Epithelial cell of esophagus (primary cell): Measurements from ENCODE around the gene RAP1B.
A peak's percentile ranks its signal among the peaks of the same experiment; 100 is the strongest.
"Not testable (repeated sequence)": the region's sequence is repeated elsewhere in the genome, so short reads cannot be mapped to it uniquely, and the experiment has no call there.

Experiments
- DNase-seq: peaks from one replicate; pipeline ENCODE4 v3.0.0; 2010; ENCODE audit warnings: low read depth
- H3K4me3 ChIP-seq: 2 replicates; pipeline ENCODE4 v1.5.1; 2011; ENCODE audit warnings: mild to moderate bottlenecking, low read length, control low read depth
- TF ChIP-seq, protein P1 (sequence below): IDR thresholded peaks from 2 replicates; pipeline ENCODE4 v1.5.1; 2011; ENCODE audit warnings: low read depth, mild to moderate bottlenecking, low read length, control low read depth, inconsistent platforms; ENCODE audit not compliant: insufficient read depth; ENCODE audit errors: missing control alignments

RAP1B gene

GRCh38 chr12:68631227-68631626, 20.5 kb downstream of the RAP1B start:
- no peak for DNase-seq

DNA sequence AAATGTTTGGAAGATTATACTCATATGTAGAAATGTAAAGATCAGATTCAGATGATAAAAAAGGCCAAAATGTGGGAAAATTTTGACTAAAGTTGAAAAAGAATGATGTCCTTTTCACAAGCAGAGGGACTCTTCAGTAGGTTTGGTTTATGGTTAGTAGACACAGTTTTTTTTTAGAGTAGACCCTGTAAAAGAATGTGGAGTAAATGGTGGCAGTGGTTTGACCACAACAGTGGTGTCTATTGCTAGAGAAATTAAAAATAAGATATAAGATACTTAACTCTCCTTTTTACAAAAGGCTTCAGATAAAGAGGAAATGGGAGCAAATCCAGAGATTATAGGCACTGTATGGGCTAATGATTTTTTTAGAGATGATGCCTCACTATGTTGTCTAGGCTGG, 21.8 kb downstream of the RAP1B start:
- no peak for DNase-seq
- H3K4me3 ChIP-seq: no peak overlapping the region

More at GRCh38 chr12:68631227-68631626, 20.5 kb downstream of the RAP1B start:
- H3K4me3 ChIP-seq: no peak overlapping the region
- TF ChIP-seq, protein P1, sequence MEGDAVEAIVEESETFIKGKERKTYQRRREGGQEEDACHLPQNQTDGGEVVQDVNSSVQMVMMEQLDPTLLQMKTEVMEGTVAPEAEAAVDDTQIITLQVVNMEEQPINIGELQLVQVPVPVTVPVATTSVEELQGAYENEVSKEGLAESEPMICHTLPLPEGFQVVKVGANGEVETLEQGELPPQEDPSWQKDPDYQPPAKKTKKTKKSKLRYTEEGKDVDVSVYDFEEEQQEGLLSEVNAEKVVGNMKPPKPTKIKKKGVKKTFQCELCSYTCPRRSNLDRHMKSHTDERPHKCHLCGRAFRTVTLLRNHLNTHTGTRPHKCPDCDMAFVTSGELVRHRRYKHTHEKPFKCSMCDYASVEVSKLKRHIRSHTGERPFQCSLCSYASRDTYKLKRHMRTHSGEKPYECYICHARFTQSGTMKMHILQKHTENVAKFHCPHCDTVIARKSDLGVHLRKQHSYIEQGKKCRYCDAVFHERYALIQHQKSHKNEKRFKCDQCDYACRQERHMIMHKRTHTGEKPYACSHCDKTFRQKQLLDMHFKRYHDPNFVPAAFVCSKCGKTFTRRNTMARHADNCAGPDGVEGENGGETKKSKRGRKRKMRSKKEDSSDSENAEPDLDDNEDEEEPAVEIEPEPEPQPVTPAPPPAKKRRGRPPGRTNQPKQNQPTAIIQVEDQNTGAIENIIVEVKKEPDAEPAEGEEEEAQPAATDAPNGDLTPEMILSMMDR: no peak

GRCh38 chr12:68633614-68634558, 23.2 kb downstream of the RAP1B start:
- TF ChIP-seq, protein P1: no peak
- DNase-seq: no peak
- no peak overlapping the region for H3K4me3 ChIP-seq

More for the DNA sequence above, 21.8 kb downstream of the RAP1B start:
- TF ChIP-seq, protein P1: no peak

- no peak overlapping the region for H3K4me3 ChIP-seq
- peak; percentile 92 for DNase-seq
- TF ChIP-seq, protein P1: no peak
Observed at GRCh38 chr12:68636268-68636667, 25.6 kb downstream of the RAP1B start.

DNA sequence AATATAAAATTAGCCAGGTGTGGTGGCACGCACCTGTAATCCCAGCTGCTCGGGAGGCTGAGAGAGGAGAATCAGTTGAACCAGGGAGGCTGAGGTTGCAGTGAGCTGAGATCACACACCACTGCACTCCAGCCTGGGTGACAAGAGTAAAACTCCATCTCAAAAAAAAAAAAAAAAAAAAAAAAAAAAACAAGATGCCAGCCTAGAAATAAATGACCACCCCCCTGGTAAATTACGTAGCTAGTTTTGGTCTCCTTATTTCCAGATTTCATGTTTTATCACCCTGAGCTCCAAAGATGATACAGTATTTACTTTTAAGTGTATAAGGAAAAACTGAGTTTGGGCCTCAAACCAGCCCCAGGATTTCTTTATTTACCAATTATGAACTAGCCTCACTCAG, 26.7 kb downstream of the RAP1B start:
- not testable (repeated sequence) for H3K4me3 ChIP-seq, DNase-seq

DNA sequence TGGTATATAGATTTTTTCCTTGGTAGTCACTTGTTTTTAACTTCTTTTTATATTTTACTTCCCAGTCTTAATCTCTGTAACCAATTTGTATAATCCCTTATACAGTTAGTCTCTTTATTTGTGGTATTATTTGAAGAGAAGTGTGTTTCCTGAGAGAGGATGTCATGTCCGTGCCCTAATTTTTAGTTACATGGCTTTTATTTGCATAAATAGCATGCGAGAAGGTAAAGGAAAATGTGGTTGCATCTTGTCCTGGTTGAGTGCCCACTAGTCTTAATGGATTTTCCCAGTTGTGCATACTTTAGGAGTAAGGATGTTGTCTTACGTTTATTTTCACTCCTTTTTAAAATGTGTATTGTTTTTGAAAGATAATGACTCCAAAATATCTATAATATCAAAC, 27.5 kb downstream of the RAP1B start:
- no peak overlapping the region for H3K4me3 ChIP-seq
- no peak for DNase-seq
- TF ChIP-seq, protein P1: no peak

DNA sequence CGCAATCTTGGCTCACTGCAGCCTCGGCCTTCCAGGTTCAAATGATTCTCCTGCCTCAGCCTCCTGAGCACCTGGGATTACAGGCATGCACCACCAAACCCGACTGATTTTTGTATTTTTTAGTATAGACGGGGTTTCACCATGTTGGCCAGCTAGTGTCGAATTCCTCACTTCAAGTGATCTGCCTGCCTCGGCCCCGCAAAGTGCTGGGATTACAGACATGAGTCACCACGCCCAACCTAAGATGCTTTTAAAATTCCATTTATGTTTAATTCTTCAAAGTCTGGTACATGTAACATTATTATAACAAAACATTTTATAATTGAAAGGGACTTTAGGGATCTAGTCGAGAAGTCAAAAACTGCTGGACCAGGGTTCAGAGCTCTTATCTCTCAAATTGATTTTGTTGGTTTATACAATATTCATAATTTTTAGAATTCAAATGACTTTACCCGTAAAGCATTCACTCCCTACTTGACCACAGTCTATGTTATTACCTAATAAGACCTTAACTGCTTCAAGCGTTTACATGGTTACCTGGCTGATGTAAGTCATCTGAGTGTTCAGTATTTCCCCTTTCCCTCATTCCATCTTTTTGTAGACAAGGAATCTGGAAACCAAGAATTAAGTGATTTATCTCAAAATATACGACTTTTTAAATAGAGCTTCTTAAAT, 28.2 kb downstream of the RAP1B start:
- TF ChIP-seq, protein P1: no peak
- no peak overlapping the region for H3K4me3 ChIP-seq
- no peak for DNase-seq
